K562 (cell line): Measurements from ENCODE around the gene ITPR2. TPM values are rescaled to one million over a fixed set of nuclear protein-coding genes. Genes with fewer than 3 reads are reported as not detected.
A peak's percentile ranks its signal among the peaks of the same experiment; 100 is the strongest.

Source experiments
- ATAC-seq: fragments of 200-7000 bp; cut with Tn5 transposase; 3 replicates; pipeline ENCODE4 v1.9.1; 2020; ENCODE audit warnings: moderate library complexity
- BruUV-seq: library from RNA; stranded (reverse); fragments of 400-500 nt; replicated peaks from 2 replicates; lab custom pipeline; 2021; lab: Mats Ljungman, UMichigan
- CTCF ChIA-PET: fragments of 300-600 bp; formaldehyde crosslinking; extraction: SDS; loops from one replicate; lab custom pipeline; 2021; ENCODE audit warnings: low intra/inter-chr PET ratio; lab: Yijun Ruan, JAX
- POLR2A ChIA-PET: fragments of 300-600, 350-650 bp; sonication (Branson Sonifier 250); formaldehyde crosslinking; extraction: SDS; loops from one replicate; lab custom pipeline; 2021; ENCODE audit warnings: antibody characterized with exemption, inconsistent platforms; lab: Yijun Ruan, JAX
- DNase-seq, 4 experiments: peaks; one replicate each; pipeline versions ENCODE4 v3.0.0 to v3.0.0-alpha.2; 2011 to 2018; ENCODE audit warnings: low spot score in 3 of 4, mixed read lengths in 3 of 4; ENCODE audit errors: extremely low read depth in 1 of 4
- FAIRE-seq: peaks from 2 replicates; lab custom pipeline; 2011; peaks lifted over from hg19 to GRCh38; lab: Jason Lieb, UNC
- H2AFZ ChIP-seq: 2 replicates; pipeline ENCODE4 v1.6.0; 2011; ENCODE audit warnings: low read depth, low read length, control low read depth, inconsistent platforms
- H3K27ac ChIP-seq: fragments of 200-600 bp; 3 replicates; pipeline ENCODE4 v1.8.0; 2011; ENCODE audit warnings: low read depth, mild to moderate bottlenecking, control low read depth, inconsistent platforms, low read length, moderate library complexity, mixed read lengths; ENCODE audit errors: extremely low read depth
- H3K27me3 ChIP-seq, 2 experiments: fragments of 300-600 bp in 1 of 2; 2 replicates in 1 of 2; 3 replicates in 1 of 2; pipeline versions ENCODE4 v1.6.0 to v1.8.0; 2011; ENCODE audit warnings: inconsistent platforms in 2 of 2, low read length in 2 of 2, mild to moderate bottlenecking in 1 of 2, mixed read lengths in 1 of 2, moderate library complexity in 1 of 2; ENCODE audit not compliant: control insufficient read depth in 2 of 2, insufficient read depth in 2 of 2
- H3K36me3 ChIP-seq: fragments of 300-600 bp; 3 replicates; pipeline ENCODE4 v1.8.0; 2011; ENCODE audit warnings: mild to moderate bottlenecking, low read length, inconsistent platforms; ENCODE audit not compliant: control insufficient read depth, insufficient read depth
- H3K4me1 ChIP-seq, 2 experiments: fragments of 200-600 bp in 1 of 2; replicated peaks in 1 of 2; 2 replicates in 1 of 2; 3 replicates in 1 of 2; pipeline versions ENCODE4 v1.5.1 to v1.8.0; 2011; ENCODE audit warnings: inconsistent platforms in 2 of 2, low read length in 2 of 2, mild to moderate bottlenecking in 1 of 2, mixed read lengths in 1 of 2, moderate library complexity in 1 of 2; ENCODE audit not compliant: control insufficient read depth in 2 of 2, insufficient read depth in 2 of 2
- H3K4me2 ChIP-seq: 2 replicates; pipeline ENCODE4 v1.6.1; 2011; ENCODE audit warnings: low read length, control low read depth, inconsistent platforms, mixed read lengths; ENCODE audit not compliant: insufficient read depth
- H3K4me3 ChIP-seq: fragments of 200-600 bp; sonication (generic), shearing (Covaris generic); 2 replicates; pipeline ENCODE4 v1.5.1; 2016; ENCODE audit warnings: control low read depth, inconsistent platforms
- H3K79me2 ChIP-seq: fragments of 200-600 bp; 3 replicates; pipeline ENCODE4 v1.8.0; 2011; ENCODE audit warnings: low read length, inconsistent platforms; ENCODE audit not compliant: control insufficient read depth, insufficient read depth
- H3K9ac ChIP-seq, 2 experiments: 2 replicates each; pipeline versions ENCODE4 v1.6.0 to v1.6.1; 2011; ENCODE audit warnings: low read depth in 2 of 2, low read length in 2 of 2, control low read depth in 1 of 2, inconsistent platforms in 1 of 2, mild to moderate bottlenecking in 1 of 2, mixed read lengths in 1 of 2; ENCODE audit not compliant: insufficient read depth in 1 of 2
- H3K9me1 ChIP-seq: one replicate; pipeline ENCODE4 v1.6.0; 2011; ENCODE audit warnings: inconsistent platforms, mild to moderate bottlenecking, low read length, moderate library complexity; ENCODE audit not compliant: control insufficient read depth, insufficient read depth
- H3K9me3 ChIP-seq: replicated peaks from 2 replicates; pipeline ENCODE4 v1.5.1; 2011; ENCODE audit warnings: low read depth, low read length, inconsistent platforms; ENCODE audit not compliant: control insufficient read depth, insufficient read depth
- H4K20me1 ChIP-seq: replicated peaks from 2 replicates; pipeline ENCODE4 v1.6.1; 2011; ENCODE audit warnings: low read length, inconsistent platforms, mixed read lengths; ENCODE audit not compliant: control insufficient read depth, insufficient read depth
- EWSR1 ChIP-seq: fragments of 450-650 bp; IDR thresholded peaks from 2 replicates; pipeline ENCODE4 v1.6.1; 2018; ENCODE audit warnings: borderline replicate concordance, mild to moderate bottlenecking, low read depth, moderate library complexity; ENCODE audit not compliant: partially characterized antibody
- FOXJ3 ChIP-seq: sonication (generic); formaldehyde crosslinking; IDR thresholded peaks from 2 replicates; pipeline ENCODE4 v1.4.0; 2020; ENCODE audit warnings: mild to moderate bottlenecking, missing genetic modification reagents
- FUS ChIP-seq: fragments of 200-400 bp; formaldehyde crosslinking; optimal IDR thresholded peaks from 2 replicates; pipeline ENCODE3; 2017; ENCODE audit warnings: low read depth, low read length
- HMG20A ChIP-seq: fragments of 450-650 bp; formaldehyde crosslinking; conservative IDR thresholded peaks from 2 replicates; pipeline ENCODE4 v1.4.0; 2020; ENCODE audit warnings: mild to moderate bottlenecking, mixed read lengths
- MAZ ChIP-seq, 2 experiments: fragments of 450-650 bp in 1 of 2; sonication (generic) in 1 of 2; formaldehyde crosslinking; IDR thresholded peaks in 1 of 2; conservative IDR thresholded peaks in 1 of 2; 2 replicates each; pipeline versions ENCODE4 v1.4.0 to v1.5.0; 2020; ENCODE audit warnings: mild to moderate bottlenecking in 1 of 2, missing genetic modification reagents in 1 of 2
- NBN ChIP-seq: fragments of 450-650 bp; IDR thresholded peaks from 2 replicates; pipeline ENCODE4 v1.6.1; 2016; ENCODE audit warnings: low read depth, mild to moderate bottlenecking
- PML ChIP-seq: IDR thresholded peaks from 2 replicates; pipeline ENCODE4 v1.6.1; 2012; ENCODE audit warnings: low read length, inconsistent platforms
- RCOR1 ChIP-seq, 2 experiments: IDR thresholded peaks; 2 replicates each; pipeline ENCODE4 v1.6.1; 2012; ENCODE audit warnings: low read depth in 2 of 2, low read length in 2 of 2, borderline replicate concordance in 1 of 2, improper control_type of control experiment in 1 of 2
- RFX1 ChIP-seq: fragments of 450-650 bp; IDR thresholded peaks from 2 replicates; pipeline ENCODE4 v1.6.1; 2016; ENCODE audit warnings: mild to moderate bottlenecking, moderate library complexity
- RNF2 ChIP-seq: sonication (generic); IDR thresholded peaks from 2 replicates; pipeline ENCODE4 v1.6.1; 2016
- SAP30 ChIP-seq: fragments of 200-600 bp; sonication (generic); IDR thresholded peaks from 2 replicates; pipeline ENCODE4 v1.6.1; 2012; ENCODE audit warnings: borderline replicate concordance, low read depth, mild to moderate bottlenecking, moderate library complexity, low read length, control low read depth, inconsistent platforms; ENCODE audit not compliant: insufficient read depth, poor library complexity, severe bottlenecking
- SRF ChIP-seq, 2 experiments: fragments of 250-450, 450-650 bp in 1 of 2; sonication (Bioruptor Pico) in 1 of 2; sonication (generic) in 1 of 2; formaldehyde crosslinking; IDR thresholded peaks; 2 replicates each; pipeline versions ENCODE4 v1.5.0 to v1.5.1; 2020 to 2022; ENCODE audit warnings: mild to moderate bottlenecking in 1 of 2, missing genetic modification reagents in 1 of 2
- TCF7 ChIP-seq: sonication (generic); IDR thresholded peaks from 2 replicates; pipeline ENCODE4 v1.6.1; 2016; ENCODE audit warnings: antibody characterized with exemption, borderline replicate concordance
- TEAD1 ChIP-seq, 2 experiments: fragments of 450-650 bp in 1 of 2; sonication (generic) in 1 of 2; formaldehyde crosslinking; IDR thresholded peaks; 2 replicates each; pipeline versions ENCODE4 v1.4.0 to v1.8.0; 2020 to 2022; ENCODE audit warnings: mild to moderate bottlenecking in 2 of 2, missing genetic modification reagents in 1 of 2
- TRIM24 ChIP-seq, 2 experiments: fragments of 450-650 bp; IDR thresholded peaks; 2 replicates each; pipeline ENCODE4 v1.6.1; 2016
- ZKSCAN8 ChIP-seq: fragments of 200-800 bp; sonication (Bioruptor generic); IDR thresholded peaks from 2 replicates; pipeline ENCODE4 v1.6.1; 2016; ENCODE audit warnings: missing genetic modification characterization, missing compliant biosample characterization
- ZNF253 ChIP-seq: fragments of 250-450 bp; sonication (Bioruptor Pico); conservative IDR thresholded peaks from 2 replicates; pipeline ENCODE4 v1.6.1; 2021; ENCODE audit warnings: mild to moderate bottlenecking
- ZNF589 ChIP-seq: fragments of 200-800 bp; sonication (Bioruptor generic); IDR thresholded peaks from 2 replicates; pipeline ENCODE4 v1.6.1; 2016; ENCODE audit warnings: low read depth, missing genetic modification characterization, missing compliant biosample characterization
- WGBS: fragments of 100-300 bp; shearing (Covaris generic); methylation state at CpG from one replicate; pipeline ENCODE4 v1.1.6; 2016; ENCODE audit warnings: low coverage, mixed read lengths; ENCODE audit not compliant: insufficient coverage; ENCODE audit errors: missing lambda C conversion rate; 5-methylcytosine and 5-hydroxymethylcytosine counted together
- in situ Hi-C: fragments of 300-500 bp; cut with MboI; formaldehyde crosslinking; loops from 4 replicates; pipeline ENCODE4 v1.15.0; 2018; ENCODE audit warnings: inconsistent platforms, mixed read lengths
- intact Hi-C: fragments of 100-400 bp; cut with micrococcal nuclease; formaldehyde crosslinking; loops from 2 replicates; pipeline ENCODE4 v1.14.2; 2022
- polyA plus RNA-seq, 8 experiments: library from polyadenylated mRNA; depleted of rRNA in 4 of 8; stranded (reverse) in 5 of 8; unstranded in 3 of 8; fragments of >200 nt; fragmentation: Nextera tagmentation in 2 of 8; fragmentation: Illumina TruSeq in 1 of 8; extraction: Ambion mirVana in 2 of 8; extraction: Trizol in 1 of 8; gene quantifications; 2 replicates each; pipeline versions ENCODE4 v1.2.1 to v1.2.3, GENCODE V29; 2011 to 2014; ENCODE audit warnings: inconsistent platforms in 1 of 8, missing spikeins in 1 of 8
- total RNA-seq, 7 experiments: library from RNA; depleted of rRNA in 6 of 7; stranded (reverse); fragments of >200 nt in 6 of 7; fragmentation: Illumina TruSeq in 2 of 7; extraction: Trizol in 2 of 7; gene quantifications; 2 replicates each; pipeline versions ENCODE4 v1.2.1 to v1.2.3, GENCODE V29; 2011 to 2021; ENCODE audit warnings: low replicate concordance in 1 of 7
- TF ChIP-seq, protein P1 (sequence below): fragments of 450-650 bp; formaldehyde crosslinking; IDR thresholded peaks from 2 replicates; pipeline ENCODE4 v1.4.0; 2020; ENCODE audit warnings: mild to moderate bottlenecking, moderate library complexity

ITPR2 gene
- total and polyA plus RNA-seq, 9 of the 15 experiments (the other 6 are each of a cell fraction or from before 2014, with no cell fraction given) = 0.21 to 3.3 (median 0.95) TPM

DNA sequence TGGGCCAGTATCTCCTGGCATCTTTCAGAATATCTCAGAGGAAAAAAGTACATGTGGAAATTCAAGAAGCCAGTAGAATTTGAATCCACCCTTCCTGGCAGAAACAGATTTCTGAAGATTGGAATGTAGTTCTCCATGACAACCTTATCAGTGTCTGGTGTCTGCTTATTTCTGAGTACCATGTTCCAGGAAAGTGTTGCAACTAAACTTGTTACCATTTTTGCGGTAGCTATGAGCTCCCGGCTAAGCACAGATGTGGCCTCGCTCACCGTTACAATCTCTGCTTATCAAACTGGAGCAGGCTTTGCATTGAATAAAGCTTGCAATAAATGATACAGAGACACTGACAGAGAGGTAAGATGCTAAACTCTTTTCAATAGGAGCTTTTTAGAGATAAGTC, 13.0 kb upstream of the ITPR2 start:
- Histone ChIP-seq H3K79me2 (no peaks in the 10 kb centered on the region), H3K27ac (no peak overlapping the region), H3K4me3 (no peak overlapping the region), H3K27me3 (peaks cover 0 to 4% of the 10 kb centered on the region in 2 experiments; a peak in 2 of 5 replicates), H3K9ac (no peak overlapping the region), H3K4me1 (no peaks in the 10 kb centered on the region; a peak in 1 of 5 replicates), H3K9me3 (no peaks in the 10 kb centered on the region), H3K9me1 (no peaks in the 10 kb centered on the region), H4K20me1 (no peaks in the 10 kb centered on the region), H3K36me3 (no peaks in the 10 kb centered on the region), H3K4me2 (no peak overlapping the region), H2AFZ (no peak overlapping the region)
- peak; percentile 49 to 76 (median 61) for DNase-seq
- in situ Hi-C loops (no loop called here), intact Hi-C loops (loop anchor here (2.0 kb wide), 1 partner anchor 169 kb away; the partner anchor contains the start of gene TM7SF3)
- ChIA-PET CTCF (no interaction called here), POLR2A (interaction anchor here (0.6 to 1.6 kb wide), 2 partner anchors 13 to 86 kb away, joined by 3 to 6 read pairs; partner anchors contain the start of gene ITPR2)
- BruUV-seq = no TSS peak
- ATAC-seq = peak; percentile 90
- peak; percentile 69 for FAIRE-seq
- WGBS = 2% methylated on average over 4 of the region's 4 CpGs
- TF ChIP-seq ZNF253 (no peak), RCOR1 (IDR thresholded peaks at IDR 0.05; ENCODE audit: borderline replicate concordance in 1 of 2, low read depth in 2 of 2, low read length in 2 of 2) (peak; percentile 97 to 100), TRIM24 (IDR thresholded peaks at IDR 0.05) (peak; percentile 45 to 90), RNF2 (0 out of 2 replicates have a peak, but pooled peaks have one; percentile 67), SRF (CRISPR knock-in tag; IDR thresholded peaks at IDR 0.05) (peak in 1 of 2 experiments; percentile 51; a peak in 2 of 4 replicates), TCF7 (no peak), ZKSCAN8 (CRISPR knock-in tag) (peak; percentile 82), ZNF589 (CRISPR knock-in tag) (peak; percentile 94), MAZ (CRISPR knock-in tag; conservative IDR thresholded peaks at IDR 0.05 in 1 of 2, IDR thresholded peaks at IDR 0.05 in 1 of 2) (peak; percentile 28 to 59; a peak in 2 of 4 replicates), RFX1 (peak; percentile 89), FUS (no peak), FOXJ3 (CRISPR knock-in tag) (0 out of 2 replicates have a peak, but pooled peaks have one; percentile 37), SAP30 (no peak), HMG20A (CRISPR knock-in tag) (peak; percentile 91), PML (peak; percentile 94), EWSR1 (no peak), TEAD1 (CRISPR knock-in tag; IDR thresholded peaks at IDR 0.05) (peak in 1 of 2 experiments; percentile 97; a peak in 2 of 4 replicates), NBN (peak; percentile 53; the same call in 1 of the 2 replicates)
- TF ChIP-seq, protein P1, sequence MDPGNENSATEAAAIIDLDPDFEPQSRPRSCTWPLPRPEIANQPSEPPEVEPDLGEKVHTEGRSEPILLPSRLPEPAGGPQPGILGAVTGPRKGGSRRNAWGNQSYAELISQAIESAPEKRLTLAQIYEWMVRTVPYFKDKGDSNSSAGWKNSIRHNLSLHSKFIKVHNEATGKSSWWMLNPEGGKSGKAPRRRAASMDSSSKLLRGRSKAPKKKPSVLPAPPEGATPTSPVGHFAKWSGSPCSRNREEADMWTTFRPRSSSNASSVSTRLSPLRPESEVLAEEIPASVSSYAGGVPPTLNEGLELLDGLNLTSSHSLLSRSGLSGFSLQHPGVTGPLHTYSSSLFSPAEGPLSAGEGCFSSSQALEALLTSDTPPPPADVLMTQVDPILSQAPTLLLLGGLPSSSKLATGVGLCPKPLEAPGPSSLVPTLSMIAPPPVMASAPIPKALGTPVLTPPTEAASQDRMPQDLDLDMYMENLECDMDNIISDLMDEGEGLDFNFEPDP = no peak
